A673 (cell line): ENCODE measurements around the gene MGLL. TPM values are rescaled to one million over a fixed set of nuclear protein-coding genes. Genes with fewer than 3 reads are reported as not detected.
A peak's percentile ranks its signal among the peaks of the same experiment; 100 is the strongest.

Experiments
- BruUV-seq: library from RNA; stranded (reverse); fragments of 400-500 nt; replicated peaks from 2 replicates; lab custom pipeline; 2021; lab: Mats Ljungman, UMichigan
- CTCF ChIA-PET: fragments of 300-600 bp; sonication (Branson Sonifier 250); formaldehyde crosslinking; loops from one replicate; lab custom pipeline; 2022; ENCODE audit warnings: antibody characterized with exemption; lab: Charles Lee
- POLR2A ChIA-PET: fragments of 300-600 bp; sonication (Branson Sonifier 250); formaldehyde crosslinking; loops from one replicate; lab custom pipeline; 2022; ENCODE audit warnings: antibody characterized with exemption; ENCODE audit not compliant: low non-redundant PET; lab: Charles Lee
- DNase-seq: peaks from one replicate; pipeline ENCODE4 v3.0.0-alpha.2; 2015; ENCODE audit warnings: low spot score
- H3K27ac ChIP-seq: fragments of 200-600 bp; sonication (generic); 2 replicates; pipeline ENCODE4 v1.5.1; 2016; ENCODE audit warnings: mixed run types, low read depth, mild to moderate bottlenecking, mixed read lengths, antibody characterized with exemption, low read length; ENCODE audit not compliant: poor library complexity, severe bottlenecking
- H3K27me3 ChIP-seq: fragments of 200-600 bp; sonication (generic); replicated peaks from 2 replicates; pipeline ENCODE4 v1.6.1; 2017; ENCODE audit warnings: mixed run types, low read depth, mild to moderate bottlenecking, mixed read lengths, antibody characterized with exemption, low read length; ENCODE audit not compliant: insufficient read depth, poor library complexity
- H3K36me3 ChIP-seq: fragments of 200-600 bp; sonication (generic); 2 replicates; pipeline ENCODE4 v1.6.1; 2016; ENCODE audit warnings: mixed run types, mild to moderate bottlenecking, mixed read lengths, antibody characterized with exemption, low read length; ENCODE audit not compliant: insufficient read depth, poor library complexity, severe bottlenecking
- H3K4me1 ChIP-seq: fragments of 200-600 bp; sonication (generic); 2 replicates; pipeline ENCODE4 v1.6.1; 2017; ENCODE audit warnings: mixed run types, mild to moderate bottlenecking, mixed read lengths, antibody characterized with exemption, low read length; ENCODE audit not compliant: insufficient read depth, poor library complexity, severe bottlenecking
- H3K4me3 ChIP-seq: fragments of 200-600 bp; sonication (generic); 2 replicates; pipeline ENCODE4 v1.5.1; 2016; ENCODE audit warnings: low read depth, mixed run types, mild to moderate bottlenecking, mixed read lengths, low read length; ENCODE audit not compliant: poor library complexity, severe bottlenecking
- H3K9me3 ChIP-seq: fragments of 200-600 bp; sonication (generic); 2 replicates; pipeline ENCODE4 v1.6.1; 2016; ENCODE audit warnings: mixed run types, low read depth, mild to moderate bottlenecking, mixed read lengths, antibody characterized with exemption, low read length; ENCODE audit not compliant: poor library complexity, severe bottlenecking
- EZH2 ChIP-seq: fragments of 200-600 bp; sonication (generic); IDR thresholded peaks from 2 replicates; pipeline ENCODE4 v1.6.1; 2017; ENCODE audit warnings: borderline replicate concordance, low read depth, mild to moderate bottlenecking, mixed read lengths, antibody characterized with exemption, low read length; ENCODE audit not compliant: poor library complexity, severe bottlenecking
- intact Hi-C: fragments of 100-400 bp; cut with micrococcal nuclease; formaldehyde crosslinking; loops from one replicate; pipeline ENCODE4 v1.10.0; 2022; ENCODE audit not compliant: unreplicated experiment
- total RNA-seq: library from RNA; stranded (reverse); gene quantifications from 2 replicates; pipeline ENCODE4 v1.2.3, GENCODE V29; 2021
- TF ChIP-seq, protein P1 (sequence below): fragments of 300-800, 200-600 bp; sonication (generic); conservative IDR thresholded peaks from 2 replicates; pipeline ENCODE4 v1.5.1; 2017; ENCODE audit warnings: low read depth, mild to moderate bottlenecking, antibody characterized with exemption, low read length, moderate library complexity, mixed read lengths

Gene MGLL
- total RNA-seq, 1 experiment from 2014 or later = 0.39 TPM

DNA sequence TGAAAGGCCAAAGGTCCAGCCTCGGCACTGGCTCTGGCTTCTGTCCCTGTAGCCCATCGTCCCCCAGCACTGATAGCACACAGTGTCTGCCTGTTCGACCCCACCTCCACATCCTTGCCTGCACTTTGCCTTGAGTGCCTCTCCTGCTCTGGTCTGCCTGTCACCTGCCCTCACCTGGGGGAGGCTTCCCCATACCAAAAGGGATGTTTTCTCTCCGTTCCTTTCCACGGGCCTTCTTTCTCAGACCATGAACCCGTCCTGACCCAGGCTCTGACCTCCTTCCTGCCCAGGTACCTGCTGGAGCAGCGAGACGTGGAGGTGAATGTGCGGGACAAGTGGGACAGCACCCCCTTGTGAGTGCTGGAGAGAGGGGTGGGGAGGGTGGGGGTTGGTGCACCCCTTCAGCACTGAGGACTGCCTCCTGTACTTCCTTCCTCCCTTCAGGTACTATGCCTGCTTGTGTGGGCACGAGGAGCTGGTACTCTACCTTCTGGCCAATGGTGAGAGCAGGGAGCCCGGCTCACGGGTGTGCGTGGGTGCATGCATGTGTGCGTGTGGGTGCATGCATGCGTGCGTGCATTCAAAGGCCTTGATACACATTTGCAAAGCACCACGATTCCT is 148.1 kb downstream of the MGLL start:
- Histone ChIP-seq H3K27me3 (no peaks in the 10 kb centered on the region), H3K4me1 (peaks cover 7% of the 10 kb centered on the region), H3K9me3 (no peaks in the 10 kb centered on the region), H3K4me3 (no peak overlapping the region), H3K36me3 (no peaks in the 10 kb centered on the region), H3K27ac (no peak overlapping the region)
- no TSS peak for BruUV-seq
- POLR2A ChIA-PET = no interaction called here
- intact Hi-C loops = no loop called here
- DNase-seq = no peak
- CTCF ChIA-PET = no interaction called here
- TF ChIP-seq, protein P1, sequence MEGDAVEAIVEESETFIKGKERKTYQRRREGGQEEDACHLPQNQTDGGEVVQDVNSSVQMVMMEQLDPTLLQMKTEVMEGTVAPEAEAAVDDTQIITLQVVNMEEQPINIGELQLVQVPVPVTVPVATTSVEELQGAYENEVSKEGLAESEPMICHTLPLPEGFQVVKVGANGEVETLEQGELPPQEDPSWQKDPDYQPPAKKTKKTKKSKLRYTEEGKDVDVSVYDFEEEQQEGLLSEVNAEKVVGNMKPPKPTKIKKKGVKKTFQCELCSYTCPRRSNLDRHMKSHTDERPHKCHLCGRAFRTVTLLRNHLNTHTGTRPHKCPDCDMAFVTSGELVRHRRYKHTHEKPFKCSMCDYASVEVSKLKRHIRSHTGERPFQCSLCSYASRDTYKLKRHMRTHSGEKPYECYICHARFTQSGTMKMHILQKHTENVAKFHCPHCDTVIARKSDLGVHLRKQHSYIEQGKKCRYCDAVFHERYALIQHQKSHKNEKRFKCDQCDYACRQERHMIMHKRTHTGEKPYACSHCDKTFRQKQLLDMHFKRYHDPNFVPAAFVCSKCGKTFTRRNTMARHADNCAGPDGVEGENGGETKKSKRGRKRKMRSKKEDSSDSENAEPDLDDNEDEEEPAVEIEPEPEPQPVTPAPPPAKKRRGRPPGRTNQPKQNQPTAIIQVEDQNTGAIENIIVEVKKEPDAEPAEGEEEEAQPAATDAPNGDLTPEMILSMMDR = no peak
- no peak for TF ChIP-seq EZH2

DNA sequence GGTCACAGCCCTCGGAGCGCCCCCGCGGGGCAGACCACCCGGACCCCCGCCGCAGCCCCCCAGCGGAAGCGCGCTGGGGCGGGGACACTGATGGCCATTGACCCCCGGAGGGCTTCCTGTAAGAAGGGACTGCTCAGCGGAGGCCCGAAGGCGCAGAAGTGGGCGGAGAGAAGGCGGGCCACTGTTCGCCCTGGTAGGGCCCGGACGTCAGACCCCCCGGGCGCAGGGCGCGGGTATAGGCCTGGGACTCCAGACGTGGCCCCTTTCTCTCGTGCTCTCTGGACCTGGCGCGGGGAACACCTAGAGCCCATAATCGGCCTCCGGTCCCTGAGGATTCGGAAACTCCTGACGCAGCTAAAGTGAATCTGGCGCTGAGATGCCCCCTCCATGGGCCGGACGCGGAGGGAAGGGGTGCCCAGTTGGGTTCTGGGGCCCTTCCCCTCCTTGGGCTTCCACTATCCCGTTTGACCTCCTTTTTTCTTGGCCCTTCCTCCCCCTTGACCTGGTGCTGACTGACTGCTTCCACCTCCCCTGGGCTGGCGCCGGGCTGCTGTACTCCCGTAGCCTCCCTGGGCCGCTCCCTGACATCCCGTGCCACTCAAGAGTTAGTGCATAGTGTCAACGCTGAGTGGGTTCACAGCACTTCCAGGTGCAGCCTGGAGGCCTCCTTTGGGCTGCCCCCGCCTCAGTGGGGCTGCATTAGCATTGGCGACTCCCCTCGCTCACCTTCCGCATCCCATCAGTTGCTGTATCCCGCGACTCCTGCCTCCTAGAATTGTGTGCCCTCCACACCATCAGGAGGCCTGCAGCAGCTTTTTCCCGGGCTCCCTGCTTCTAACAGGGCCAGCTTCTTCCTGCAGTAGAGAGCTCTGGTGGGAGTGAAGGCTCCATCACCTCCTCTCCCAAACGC is 148.9 kb downstream of the MGLL start:
- CTCF ChIA-PET = no interaction called here
- POLR2A ChIA-PET = no interaction called here
- DNase-seq = peak; percentile 56
- no TSS peak for BruUV-seq
- Histone ChIP-seq H3K4me1 (peaks cover 7% of the 10 kb centered on the region), H3K4me3 (peak overlapping the region; percentile 80), H3K27me3 (no peaks in the 10 kb centered on the region), H3K27ac (peak overlapping the region; percentile 45), H3K36me3 (no peaks in the 10 kb centered on the region), H3K9me3 (no peaks in the 10 kb centered on the region)
- TF ChIP-seq, protein P1 = no peak
- TF ChIP-seq EZH2 = no peak
- intact Hi-C loops = no loop called here

DNA sequence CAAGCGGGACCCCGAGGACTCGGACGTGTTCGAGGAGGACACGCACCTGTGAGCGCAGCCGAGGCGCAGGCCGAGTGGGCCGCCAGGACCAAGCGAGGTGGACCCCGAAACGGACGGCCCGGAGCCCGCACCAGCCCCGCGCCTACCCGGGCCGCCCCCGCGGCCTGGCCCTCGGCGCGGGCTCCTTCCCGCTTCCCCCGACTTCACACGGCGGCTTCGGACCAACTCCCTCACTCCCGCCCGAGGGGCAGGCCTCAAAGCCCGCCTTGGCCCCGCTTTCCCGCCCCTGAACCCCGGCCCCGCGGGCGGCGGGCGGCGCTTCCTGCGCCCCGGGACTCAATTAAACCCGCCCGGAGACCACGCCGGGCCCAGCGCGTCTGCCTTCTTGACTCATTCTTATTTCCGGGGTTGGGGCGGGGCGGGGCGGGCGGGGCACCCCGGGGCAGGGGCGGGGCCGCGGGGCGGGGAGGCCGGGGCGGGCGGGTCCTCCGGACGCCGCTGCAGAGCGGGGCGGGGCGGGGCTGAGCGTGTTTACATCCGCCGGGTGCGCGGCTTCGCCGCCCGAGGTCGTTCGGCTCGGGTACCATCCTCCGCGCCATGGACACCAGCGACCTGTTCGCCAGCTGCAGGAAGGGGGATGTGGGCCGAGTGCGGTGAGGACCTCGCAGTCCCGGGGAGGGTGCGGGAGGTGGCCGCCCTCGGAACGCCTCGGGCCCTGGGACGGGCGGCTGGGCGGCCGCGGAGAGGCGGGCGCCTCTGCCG is 149.7 kb downstream of the MGLL start, which contains the start of gene ABTB1:
Gene ABTB1, plus strand, starts transcription at position 524 of the 762 bp plus-strand sequence. Its CDS starts 74 bp downstream, at position 598.
- ChIA-PET POLR2A (no interaction called here), CTCF (no interaction called here)
- Histone ChIP-seq H3K4me1 (peaks cover 7% of the 10 kb centered on the region), H3K27ac (peak within 1 kb of the TSS; percentile 84), H3K4me3 (peak within 1 kb of the TSS; percentile 80), H3K36me3 (no peaks in the 10 kb centered on the region), H3K27me3 (no peaks in the 10 kb centered on the region), H3K9me3 (no peaks in the 10 kb centered on the region)
- DNase-seq = peak; percentile 85
- intact Hi-C loops = no loop called here
- TF ChIP-seq EZH2 = no peak
- TF ChIP-seq, protein P1 = no peak
- TSS peak; percentile 67 for BruUV-seq
